AG09319 (cell line): ENCODE results near the gene MAN1A2.

Experiments used
- DNase-seq: peaks from one replicate; pipeline ENCODE4 v3.0.0-alpha.2; 2010; ENCODE audit warnings: low read depth; ENCODE audit errors: extremely low read depth
- TF ChIP-seq, protein P1 (sequence below): IDR thresholded peaks from 2 replicates; pipeline ENCODE4 v1.5.1; 2011; ENCODE audit warnings: low read depth, mild to moderate bottlenecking, inconsistent platforms, low read length, moderate library complexity

MAN1A2 gene

DNA sequence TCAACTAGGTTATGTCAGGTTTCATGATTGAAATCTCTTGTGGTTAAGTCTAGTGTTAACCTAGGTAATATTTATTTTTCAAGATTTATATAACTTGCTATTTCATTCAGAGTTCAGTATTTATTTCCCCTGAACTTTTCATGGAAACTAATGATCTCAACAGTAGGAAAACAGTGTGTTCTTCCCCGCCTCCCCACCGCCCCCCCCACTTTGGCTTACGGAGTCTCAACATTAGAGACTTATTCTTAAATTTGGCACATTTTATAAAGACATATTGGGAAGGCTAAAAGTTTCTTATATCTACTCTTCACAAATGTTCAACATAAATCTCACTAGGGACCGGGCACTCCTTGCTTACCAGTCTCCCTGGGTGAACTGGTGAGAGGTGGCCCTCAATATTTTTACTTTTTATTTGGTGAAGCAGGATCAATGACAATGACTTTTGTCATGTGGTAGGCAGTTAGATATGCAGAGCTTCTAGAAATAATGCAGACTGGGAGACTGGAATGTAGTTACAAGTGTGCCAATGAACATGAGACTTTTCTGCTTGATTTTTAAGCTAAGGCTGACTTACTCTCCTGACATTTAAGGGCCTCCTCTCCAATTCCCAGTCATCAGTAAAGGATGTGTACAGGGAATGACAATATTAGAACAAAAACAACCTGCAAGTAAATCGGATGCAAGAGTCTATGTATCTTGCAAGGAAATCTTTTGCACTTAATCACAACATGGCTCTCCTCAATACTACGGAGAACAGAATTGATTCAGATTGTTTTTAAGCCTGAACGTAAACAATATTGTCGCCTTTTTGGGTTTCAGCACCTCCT lies 1.7 kb upstream of the MAN1A2 start:
- DNase-seq: no peak
- TF ChIP-seq, protein P1, sequence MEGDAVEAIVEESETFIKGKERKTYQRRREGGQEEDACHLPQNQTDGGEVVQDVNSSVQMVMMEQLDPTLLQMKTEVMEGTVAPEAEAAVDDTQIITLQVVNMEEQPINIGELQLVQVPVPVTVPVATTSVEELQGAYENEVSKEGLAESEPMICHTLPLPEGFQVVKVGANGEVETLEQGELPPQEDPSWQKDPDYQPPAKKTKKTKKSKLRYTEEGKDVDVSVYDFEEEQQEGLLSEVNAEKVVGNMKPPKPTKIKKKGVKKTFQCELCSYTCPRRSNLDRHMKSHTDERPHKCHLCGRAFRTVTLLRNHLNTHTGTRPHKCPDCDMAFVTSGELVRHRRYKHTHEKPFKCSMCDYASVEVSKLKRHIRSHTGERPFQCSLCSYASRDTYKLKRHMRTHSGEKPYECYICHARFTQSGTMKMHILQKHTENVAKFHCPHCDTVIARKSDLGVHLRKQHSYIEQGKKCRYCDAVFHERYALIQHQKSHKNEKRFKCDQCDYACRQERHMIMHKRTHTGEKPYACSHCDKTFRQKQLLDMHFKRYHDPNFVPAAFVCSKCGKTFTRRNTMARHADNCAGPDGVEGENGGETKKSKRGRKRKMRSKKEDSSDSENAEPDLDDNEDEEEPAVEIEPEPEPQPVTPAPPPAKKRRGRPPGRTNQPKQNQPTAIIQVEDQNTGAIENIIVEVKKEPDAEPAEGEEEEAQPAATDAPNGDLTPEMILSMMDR: no peak

DNA sequence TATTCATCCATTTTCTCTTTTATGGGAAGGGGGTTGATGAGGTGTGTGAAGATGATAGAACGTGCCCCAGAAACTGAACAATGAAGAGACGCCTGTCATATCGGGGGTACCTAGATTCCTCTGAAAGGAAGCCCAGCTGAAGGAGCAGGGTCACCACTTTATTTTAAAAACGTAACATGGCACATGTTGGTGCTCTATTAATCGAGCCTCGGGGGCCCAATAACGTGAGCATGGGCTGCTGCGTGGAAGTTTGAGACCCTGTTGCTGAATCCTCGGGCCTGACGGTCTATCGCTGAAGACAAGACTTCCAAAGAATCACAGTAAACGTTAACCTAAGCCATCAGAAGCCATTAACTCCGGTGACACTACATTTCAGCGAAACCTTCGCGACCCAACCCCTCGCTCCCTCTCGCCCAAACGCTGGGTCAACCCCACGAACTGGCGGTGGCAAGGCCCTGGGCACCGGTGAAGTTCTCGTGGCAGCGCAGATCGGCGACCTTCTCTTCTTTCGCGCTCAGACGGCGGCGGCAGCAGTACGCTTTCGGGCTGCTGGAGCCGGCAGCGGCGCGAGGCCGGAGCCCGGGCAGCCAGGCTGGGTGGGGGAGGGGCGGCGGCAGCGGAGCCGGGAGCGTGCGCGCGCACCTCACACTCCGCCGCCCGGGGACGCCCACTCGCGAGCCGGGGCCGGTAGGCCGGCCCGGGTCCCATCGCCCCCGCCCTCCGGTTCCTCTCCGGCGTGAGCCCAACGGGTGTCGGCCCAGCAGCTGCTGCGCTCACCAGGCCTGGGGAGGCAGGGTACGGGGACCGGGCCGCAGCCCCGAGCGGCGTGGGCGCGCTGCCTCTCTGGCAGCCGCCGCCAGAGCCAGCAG lies 838 bp upstream of the MAN1A2 start:
- TF ChIP-seq, protein P1: no peak
- DNase-seq: peak; percentile 45

DNA sequence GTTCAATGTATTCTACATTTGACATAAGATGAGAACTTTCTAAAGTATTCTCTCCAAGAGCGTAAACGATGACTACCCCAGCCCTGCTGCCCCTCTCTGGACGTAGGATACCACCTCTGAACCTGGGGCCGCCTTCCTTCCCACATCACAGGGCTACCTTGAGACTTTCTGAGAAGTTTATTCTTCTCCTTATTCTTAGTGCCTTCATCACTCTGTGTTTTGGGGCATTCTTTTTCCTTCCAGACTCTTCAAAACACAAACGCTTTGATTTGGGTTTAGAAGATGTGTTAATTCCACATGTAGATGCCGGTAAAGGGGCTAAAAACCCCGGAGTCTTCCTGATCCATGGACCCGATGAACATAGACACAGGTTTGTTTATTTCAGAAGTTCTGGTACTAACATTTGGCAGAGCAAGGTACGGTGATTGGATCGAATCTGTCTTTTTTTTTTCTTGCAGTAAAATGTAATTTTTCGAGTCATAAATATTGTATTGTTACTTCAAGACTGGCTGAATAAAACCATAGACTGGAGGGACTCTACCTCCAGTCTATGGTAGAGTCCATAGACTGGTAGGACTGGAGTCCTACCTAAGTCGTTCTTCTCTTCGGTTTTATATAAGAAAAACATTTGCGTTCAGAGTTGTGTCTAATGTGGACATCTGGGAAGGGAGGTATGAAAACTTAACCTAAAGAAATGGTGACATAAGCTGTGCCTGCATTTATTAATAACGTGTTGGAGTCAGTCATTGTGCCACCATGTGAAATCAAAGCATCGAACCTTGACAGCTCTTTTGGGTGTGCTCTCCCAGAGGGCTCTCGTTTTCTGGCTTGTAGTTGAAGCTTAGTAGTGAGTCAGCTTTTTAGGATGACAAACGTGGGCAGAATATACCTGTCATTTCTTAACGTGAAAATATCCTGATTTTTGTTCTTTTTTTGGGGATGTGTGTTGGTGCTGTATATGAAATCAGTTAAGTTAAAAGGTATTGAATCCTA lies 1.2 kb downstream of the MAN1A2 start:
- no peak for DNase-seq
- TF ChIP-seq, protein P1: no peak

DNA sequence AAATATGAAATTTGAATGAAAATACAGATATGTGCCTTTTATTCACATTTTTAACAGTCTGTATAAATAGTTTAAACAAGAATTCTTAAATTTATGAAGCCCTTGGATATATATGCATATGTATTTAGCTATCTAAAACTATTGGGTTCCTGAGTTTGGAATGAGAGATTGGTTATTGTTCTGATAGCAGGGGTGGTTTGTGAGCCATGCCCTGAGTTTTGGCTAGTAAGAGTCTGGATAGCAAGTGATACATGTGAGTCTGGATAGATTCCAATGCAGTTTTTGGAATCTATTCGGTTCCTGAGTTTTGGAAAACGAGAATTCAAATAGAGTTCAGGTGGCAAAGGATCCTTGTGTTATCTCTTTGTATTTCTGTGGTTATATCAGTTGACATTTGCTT lies 2.8 kb downstream of the MAN1A2 start:
- DNase-seq: no peak
- TF ChIP-seq, protein P1: no peak

DNA sequence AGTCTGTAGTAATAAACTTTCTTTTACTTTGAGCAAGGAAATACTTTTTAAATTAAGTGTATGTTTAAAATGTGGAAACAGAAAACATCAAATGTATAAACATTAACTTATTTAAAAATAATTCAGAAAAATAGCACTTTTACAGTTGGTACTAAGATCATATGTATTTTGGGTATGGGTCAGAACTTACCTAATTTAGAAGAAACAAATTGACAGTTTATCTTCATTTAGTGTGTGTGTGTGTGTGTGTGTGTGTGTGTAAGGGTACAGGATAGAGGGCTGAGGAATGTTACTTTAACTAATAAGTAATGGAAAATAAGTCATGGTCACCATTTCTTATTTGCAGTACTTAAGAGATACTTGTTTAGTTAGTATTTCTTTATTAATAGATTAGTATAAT lies 3.3 kb downstream of the MAN1A2 start:
- TF ChIP-seq, protein P1: no peak
- no peak for DNase-seq

DNA sequence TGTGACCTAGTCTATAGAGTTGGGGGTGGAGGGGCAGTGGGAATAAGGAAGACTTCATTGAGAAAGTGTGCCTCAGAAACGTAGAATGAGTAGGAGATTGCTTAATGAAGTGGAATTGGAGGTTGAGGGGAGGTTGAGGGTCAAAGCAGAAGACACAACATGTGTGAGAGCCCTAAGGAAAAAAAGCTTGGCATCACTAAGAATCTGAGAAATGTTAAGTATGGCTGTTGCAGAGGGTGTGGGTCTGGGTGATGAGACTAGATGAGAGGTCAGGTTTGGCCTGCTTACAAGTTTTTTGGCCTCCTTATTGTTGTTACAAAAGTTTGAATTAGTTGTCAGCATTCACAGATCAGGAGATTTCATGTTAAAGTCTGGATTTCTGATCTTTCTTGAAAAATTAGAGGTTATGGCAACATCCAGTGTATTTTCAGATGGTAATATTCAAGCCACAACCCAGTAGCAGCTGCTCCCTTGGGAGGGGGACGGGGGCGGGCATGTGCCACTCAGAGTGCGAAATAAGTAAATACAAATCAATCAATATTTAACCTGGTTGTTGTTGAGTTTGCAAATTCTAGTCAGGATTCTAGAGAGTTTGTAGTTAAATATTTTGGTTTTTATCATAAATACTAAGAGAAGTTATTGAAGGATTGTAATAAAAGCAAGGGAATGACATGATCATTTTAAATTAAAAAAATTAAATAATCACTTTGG lies 4.3 kb downstream of the MAN1A2 start:
- TF ChIP-seq, protein P1: no peak
- DNase-seq: no peak
